Measurements from ENCODE around the gene TNFRSF6B. TPM values are rescaled to one million over a fixed set of nuclear protein-coding genes. Genes with fewer than 3 reads are reported as not detected.

TNFRSF6B gene
- total and polyA plus RNA-seq, 2 donors (not counting 1 experiment from before 2014, with no cell fraction given) = 3.8 to 35.2 TPM

GRCh38 chr20:63680427-63680826, 16.0 kb upstream of the TNFRSF6B start:
- Histone ChIP-seq H3K4me2 (ENCODE audit: extremely low read depth, insufficient read depth, low read length) (no peak overlapping the region), H2AFZ (ENCODE audit: low read length) (no peak overlapping the region), H3K9me3 (ENCODE audit: control insufficient read depth, insufficient read depth, low read depth, low read length) (no peaks in the 10 kb centered on the region), H3K9ac (ENCODE audit: insufficient read depth, low read length) (no peak overlapping the region), H3K27me3 (ENCODE audit: control insufficient read depth, insufficient read depth, low read length) (no peaks in the 10 kb centered on the region), H3K4me1 (ENCODE audit: control insufficient read depth, extremely low read depth, insufficient read depth, low read length) (peaks cover 11% of the 10 kb centered on the region), H3K79me2 (ENCODE audit: control insufficient read depth, insufficient read depth, low read length) (no peaks in the 10 kb centered on the region), H3K36me3 (ENCODE audit: control insufficient read depth, insufficient read depth, low read length) (peaks cover 36% of the 10 kb centered on the region), H3K4me3 (replicated peaks in 1 of 4; ENCODE audit: control extremely low read depth in 1 of 4, insufficient read depth in 1 of 4, low read depth in 3 of 4, low read length in 4 of 4) (no peak overlapping the region), H3K27ac (ENCODE audit: insufficient read depth, low read length) (no peak overlapping the region), H4K20me1 (ENCODE audit: control insufficient read depth, extremely low read depth, insufficient read depth, low read length) (no peaks in the 10 kb centered on the region)
- TF ChIP-seq CTCF (conservative IDR thresholded peaks at IDR 0.05 in 1 of 2, IDR thresholded peaks at IDR 0.05 in 1 of 2; ENCODE audit: low read depth in 1 of 2, low read length in 2 of 2) (no peak), EZH2 (IDR thresholded peaks at IDR 0.05; ENCODE audit: low read length, missing control alignments) (no peak)
- DNase-seq (ENCODE audit: low read depth in 2 of 2) = no peak

GRCh38 chr20:63680857-63681608, 15.4 kb upstream of the TNFRSF6B start:
- TF ChIP-seq EZH2 (IDR thresholded peaks at IDR 0.05; ENCODE audit: low read length, missing control alignments) (no peak), CTCF (conservative IDR thresholded peaks at IDR 0.05 in 1 of 2, IDR thresholded peaks at IDR 0.05 in 1 of 2; ENCODE audit: low read depth in 1 of 2, low read length in 2 of 2) (no peak)
- H3K27ac ChIP-seq (ENCODE audit: insufficient read depth, low read length) = no peak overlapping the region

GRCh38 chr20:63681609-63682142, 14.8 kb upstream of the TNFRSF6B start:
- Histone ChIP-seq H3K4me2 (ENCODE audit: extremely low read depth, insufficient read depth, low read length) (no peak overlapping the region), H3K9ac (ENCODE audit: insufficient read depth, low read length) (no peak overlapping the region)

More at GRCh38 chr20:63680857-63681608, 15.4 kb upstream of the TNFRSF6B start:
- H3K4me1 ChIP-seq (ENCODE audit: control insufficient read depth, extremely low read depth, insufficient read depth, low read length) = peaks cover 16% of the 10 kb centered on the region
- H3K79me2 ChIP-seq (ENCODE audit: control insufficient read depth, insufficient read depth, low read length) = peaks cover 2% of the 10 kb centered on the region
- no peaks in the 10 kb centered on the region for H3K27me3 ChIP-seq (ENCODE audit: control insufficient read depth, insufficient read depth, low read length)
- no peaks in the 10 kb centered on the region for H4K20me1 ChIP-seq (ENCODE audit: control insufficient read depth, extremely low read depth, insufficient read depth, low read length)
- H3K4me3 ChIP-seq (replicated peaks in 1 of 4; ENCODE audit: control extremely low read depth in 1 of 4, insufficient read depth in 1 of 4, low read depth in 3 of 4, low read length in 4 of 4) = no peak overlapping the region
- H3K4me2 ChIP-seq (ENCODE audit: extremely low read depth, insufficient read depth, low read length) = no peak overlapping the region
- H2AFZ ChIP-seq (ENCODE audit: low read length) = no peak overlapping the region
- H3K9ac ChIP-seq (ENCODE audit: insufficient read depth, low read length) = no peak overlapping the region
- H3K9me3 ChIP-seq (ENCODE audit: control insufficient read depth, insufficient read depth, low read depth, low read length) = no peaks in the 10 kb centered on the region
- peaks cover 40% of the 10 kb centered on the region for H3K36me3 ChIP-seq (ENCODE audit: control insufficient read depth, insufficient read depth, low read length)
- DNase-seq (ENCODE audit: low read depth in 2 of 2) = no peak

More at GRCh38 chr20:63681609-63682142, 14.8 kb upstream of the TNFRSF6B start:
- no peaks in the 10 kb centered on the region for H3K27me3 ChIP-seq (ENCODE audit: control insufficient read depth, insufficient read depth, low read length)
- H2AFZ ChIP-seq (ENCODE audit: low read length) = no peak overlapping the region
- no peaks in the 10 kb centered on the region for H3K9me3 ChIP-seq (ENCODE audit: control insufficient read depth, insufficient read depth, low read depth, low read length)
- peaks cover 39% of the 10 kb centered on the region for H3K36me3 ChIP-seq (ENCODE audit: control insufficient read depth, insufficient read depth, low read length)
- H3K4me1 ChIP-seq (ENCODE audit: control insufficient read depth, extremely low read depth, insufficient read depth, low read length) = peaks cover 22% of the 10 kb centered on the region
- H3K79me2 ChIP-seq (ENCODE audit: control insufficient read depth, insufficient read depth, low read length) = peaks cover 2% of the 10 kb centered on the region
- H3K4me3 ChIP-seq (replicated peaks in 1 of 4; ENCODE audit: control extremely low read depth in 1 of 4, insufficient read depth in 1 of 4, low read depth in 3 of 4, low read length in 4 of 4) = no peak overlapping the region
- H4K20me1 ChIP-seq (ENCODE audit: control insufficient read depth, extremely low read depth, insufficient read depth, low read length) = no peaks in the 10 kb centered on the region
- TF ChIP-seq EZH2 (IDR thresholded peaks at IDR 0.05; ENCODE audit: low read length, missing control alignments) = no peak
- TF ChIP-seq CTCF (conservative IDR thresholded peaks at IDR 0.05 in 1 of 2, IDR thresholded peaks at IDR 0.05 in 1 of 2; ENCODE audit: low read depth in 1 of 2, low read length in 2 of 2) = no peak
- no peak for DNase-seq (ENCODE audit: low read depth in 2 of 2)
- H3K27ac ChIP-seq (ENCODE audit: insufficient read depth, low read length) = peak overlapping the region; percentile 83

Data from fibroblast of lung (primary cell).